Tongue (tissue), 2 donors: Measurements from ENCODE around the gene SLC2A5. TPM values are rescaled to one million over a fixed set of nuclear protein-coding genes. Genes with fewer than 3 reads are reported as not detected.

Experiments
- DNase-seq: peaks from one replicate; pipeline ENCODE4 v3.0.0-alpha.2; 2015
- total RNA-seq: library from RNA; depleted of rRNA; stranded (reverse); fragments of >200 nt; gene quantifications from one replicate; pipeline ENCODE4 v1.2.3, GENCODE V29; 2014

The SLC2A5 gene
- total RNA-seq, 1 donor from 2014 or later = 15.9 TPM

GRCh38 chr1:9061252-9061960 is 8.0 kb downstream of the SLC2A5 start:
- DNase-seq = no peak

GRCh38 chr1:9059891-9060744 is 9.3 kb downstream of the SLC2A5 start:
- DNase-seq = no peak

- peak; percentile 80 for DNase-seq
Measured at GRCh38 chr1:9058465-9058864, 11.0 kb downstream of the SLC2A5 start.

GRCh38 chr1:9057851-9058250 is 11.6 kb downstream of the SLC2A5 start:
- DNase-seq = no peak

GRCh38 chr1:9052272-9053049 is 17.0 kb downstream of the SLC2A5 start:
- DNase-seq = no peak

- DNase-seq = no peak
Measured at GRCh38 chr1:9051379-9051778, 18.1 kb downstream of the SLC2A5 start.

GRCh38 chr1:9050803-9051202 is 18.6 kb downstream of the SLC2A5 start:
- DNase-seq = no peak

GRCh38 chr1:9048551-9048950 is 20.9 kb downstream of the SLC2A5 start:
- DNase-seq = no peak

GRCh38 chr1:9047019-9047418 is 22.4 kb downstream of the SLC2A5 start:
- no peak for DNase-seq

GRCh38 chr1:9045861-9046510 is 23.4 kb downstream of the SLC2A5 start:
- no peak for DNase-seq

GRCh38 chr1:9044236-9044635 is 25.2 kb downstream of the SLC2A5 start:
- DNase-seq = no peak

- DNase-seq = no peak
Measured at GRCh38 chr1:9042272-9042671, 27.2 kb downstream of the SLC2A5 start.

GRCh38 chr1:9041116-9041779 is 28.2 kb downstream of the SLC2A5 start:
- DNase-seq = no peak

- no peak for DNase-seq
Measured at GRCh38 chr1:9040659-9041030, 28.8 kb downstream of the SLC2A5 start.

GRCh38 chr1:9039761-9040658 is 29.4 kb downstream of the SLC2A5 start:
- DNase-seq = peak; percentile 57

- no peak for DNase-seq
Measured at GRCh38 chr1:9038881-9039760, 30.3 kb downstream of the SLC2A5 start.

- no peak for DNase-seq
Measured at GRCh38 chr1:9038338-9038650, 31.1 kb downstream of the SLC2A5 start.

GRCh38 chr1:9037476-9038337 is 31.7 kb downstream of the SLC2A5 start:
- no peak for DNase-seq

- DNase-seq = no peak
Measured at GRCh38 chr1:9035226-9035625, 34.2 kb downstream of the SLC2A5 start.
